ENCODE data around the gene FZD2. TPM values are rescaled to one million over a fixed set of nuclear protein-coding genes. Genes with fewer than 3 reads are reported as not detected.

FZD2 gene
- total and polyA plus RNA-seq, 2 of the 13 experiments (the other 11 are each of a cell fraction or from before 2014, with no cell fraction given) = 0.07 to 0.13 TPM

DNA sequence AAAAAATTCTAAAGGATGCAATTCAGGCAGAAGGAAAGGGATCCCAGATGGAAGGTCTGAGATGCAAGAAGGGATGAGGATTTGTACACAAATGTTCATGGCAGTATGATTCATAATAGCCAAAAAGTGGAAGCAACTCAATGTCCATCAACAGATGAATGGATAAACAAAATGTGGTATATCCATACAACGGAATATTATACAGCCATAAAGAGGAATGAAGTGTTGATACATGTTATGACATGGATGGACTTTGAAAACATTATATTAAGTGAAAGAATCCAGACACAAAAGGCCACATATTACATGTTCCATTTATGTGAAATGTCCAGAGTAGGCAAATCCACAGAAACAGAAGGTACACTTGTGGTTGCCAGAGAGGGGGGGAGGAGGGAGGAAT, 30.2 kb upstream of the FZD2 start (continued):
- TF ChIP-seq, protein P1, sequence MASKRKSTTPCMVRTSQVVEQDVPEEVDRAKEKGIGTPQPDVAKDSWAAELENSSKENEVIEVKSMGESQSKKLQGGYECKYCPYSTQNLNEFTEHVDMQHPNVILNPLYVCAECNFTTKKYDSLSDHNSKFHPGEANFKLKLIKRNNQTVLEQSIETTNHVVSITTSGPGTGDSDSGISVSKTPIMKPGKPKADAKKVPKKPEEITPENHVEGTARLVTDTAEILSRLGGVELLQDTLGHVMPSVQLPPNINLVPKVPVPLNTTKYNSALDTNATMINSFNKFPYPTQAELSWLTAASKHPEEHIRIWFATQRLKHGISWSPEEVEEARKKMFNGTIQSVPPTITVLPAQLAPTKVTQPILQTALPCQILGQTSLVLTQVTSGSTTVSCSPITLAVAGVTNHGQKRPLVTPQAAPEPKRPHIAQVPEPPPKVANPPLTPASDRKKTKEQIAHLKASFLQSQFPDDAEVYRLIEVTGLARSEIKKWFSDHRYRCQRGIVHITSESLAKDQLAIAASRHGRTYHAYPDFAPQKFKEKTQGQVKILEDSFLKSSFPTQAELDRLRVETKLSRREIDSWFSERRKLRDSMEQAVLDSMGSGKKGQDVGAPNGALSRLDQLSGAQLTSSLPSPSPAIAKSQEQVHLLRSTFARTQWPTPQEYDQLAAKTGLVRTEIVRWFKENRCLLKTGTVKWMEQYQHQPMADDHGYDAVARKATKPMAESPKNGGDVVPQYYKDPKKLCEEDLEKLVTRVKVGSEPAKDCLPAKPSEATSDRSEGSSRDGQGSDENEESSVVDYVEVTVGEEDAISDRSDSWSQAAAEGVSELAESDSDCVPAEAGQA (IDR thresholded peaks at IDR 0.05; ENCODE audit: low read depth) = no peak
- TF ChIP-seq, protein P1 (CRISPR knock-in tag; IDR thresholded peaks at IDR 0.05; ENCODE audit: borderline replicate concordance) = no peak
- TF ChIP-seq MAF1 (CRISPR knock-in tag; IDR thresholded peaks at IDR 0.05; ENCODE audit: borderline replicate concordance) = no peak
- TF ChIP-seq, protein P2, sequence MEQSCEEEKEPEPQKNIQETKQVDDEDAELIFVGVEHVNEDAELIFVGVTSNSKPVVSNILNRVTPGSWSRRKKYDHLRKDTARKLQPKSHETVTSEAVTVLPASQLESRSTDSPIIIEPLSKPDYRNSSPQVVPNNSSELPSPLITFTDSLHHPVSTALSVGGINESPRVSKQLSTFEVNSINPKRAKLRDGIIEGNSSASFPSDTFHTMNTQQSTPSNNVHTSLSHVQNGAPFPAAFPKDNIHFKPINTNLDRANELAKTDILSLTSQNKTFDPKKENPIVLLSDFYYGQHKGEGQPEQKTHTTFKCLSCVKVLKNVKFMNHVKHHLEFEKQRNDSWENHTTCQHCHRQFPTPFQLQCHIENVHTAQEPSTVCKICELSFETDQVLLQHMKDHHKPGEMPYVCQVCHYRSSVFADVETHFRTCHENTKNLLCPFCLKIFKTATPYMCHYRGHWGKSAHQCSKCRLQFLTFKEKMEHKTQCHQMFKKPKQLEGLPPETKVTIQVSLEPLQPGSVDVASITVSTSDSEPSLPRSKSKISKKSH (CRISPR knock-in tag; IDR thresholded peaks at IDR 0.05; ENCODE audit: borderline replicate concordance) = no peak

DNA sequence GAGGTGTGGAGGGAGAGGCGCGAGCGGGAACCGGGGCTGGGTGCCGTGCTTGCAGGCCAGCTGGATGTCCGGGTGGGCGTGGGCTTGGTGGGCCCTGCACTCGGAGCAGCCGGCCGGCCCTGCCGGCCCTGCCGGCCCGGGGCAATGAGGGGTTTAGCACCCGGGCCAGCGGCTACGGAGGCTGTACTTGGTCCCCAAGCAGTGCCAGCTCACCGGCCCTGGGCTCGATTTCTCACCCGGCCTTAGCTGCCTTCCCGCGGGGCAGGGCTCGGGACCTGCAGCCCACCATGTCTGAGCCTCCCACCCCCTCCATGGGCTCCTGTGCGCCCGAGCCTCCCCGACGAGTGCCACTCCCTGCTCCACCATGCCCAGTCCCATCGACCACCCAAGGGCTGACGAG, 29.3 kb upstream of the FZD2 start:
- Histone ChIP-seq H3K36me3 (replicated peaks in 1 of 2; ENCODE audit: control insufficient read depth in 1 of 2, insufficient read depth in 2 of 2, low read length in 2 of 2) (no peaks in the 10 kb centered on the region), H2AFZ (ENCODE audit: low read length) (no peak overlapping the region), H3K79me2 (ENCODE audit: insufficient read depth, low read length) (no peaks in the 10 kb centered on the region), H3K9me3 (ENCODE audit: low read length) (peaks cover 5% of the 10 kb centered on the region), H3K4me1 (ENCODE audit: insufficient read depth, low read length) (peaks cover 7% of the 10 kb centered on the region), H4K20me1 (ENCODE audit: insufficient read depth, low read length) (no peaks in the 10 kb centered on the region), H3K27me3 (ENCODE audit: control insufficient read depth in 1 of 2, insufficient read depth in 2 of 2, low read length in 2 of 2) (peaks cover 0 to 12% of the 10 kb centered on the region in 2 experiments; a peak in 2 of 5 replicates), H3K27ac (ENCODE audit: extremely low read length, insufficient read depth, low read length) (no peak overlapping the region), H3K4me2 (ENCODE audit: low read depth, low read length) (no peak overlapping the region), H3K4me3 (replicated peaks in 1 of 3; ENCODE audit: insufficient read depth in 1 of 3, low read depth in 2 of 3, low read length in 3 of 3) (no peak overlapping the region), H3K9ac (ENCODE audit: insufficient read depth, low read depth, low read length) (no peak overlapping the region)
- POLR2A ChIA-PET = no interaction called here
- ATAC-seq (no peak), DNase-seq (ENCODE audit: low spot score) (no peak), FAIRE-seq (no peak)
- CTCF ChIA-PET (ENCODE audit: low intra/inter-chr PET ratio, low total read pairs) = no interaction called here
- in situ Hi-C loops (cut with HindIII; ENCODE audit: extremely low pct_ligation_motif_present, low pct_unique_long_range_greater_than_20kb) = no loop called here
- WGBS (ENCODE audit: low lambda C conversion rate) = 77% methylated on average over 16 of the region's 28 CpGs
- intact Hi-C loops (cut with micrococcal nuclease; ENCODE audit: unreplicated experiment) = loop anchor here (10.0 kb wide), 1 partner anchor 173 kb away; no protein-coding TSS in a partner anchor
- no TSS peak for BruUV-seq (replicated peaks)
- TF ChIP-seq, protein P3, sequence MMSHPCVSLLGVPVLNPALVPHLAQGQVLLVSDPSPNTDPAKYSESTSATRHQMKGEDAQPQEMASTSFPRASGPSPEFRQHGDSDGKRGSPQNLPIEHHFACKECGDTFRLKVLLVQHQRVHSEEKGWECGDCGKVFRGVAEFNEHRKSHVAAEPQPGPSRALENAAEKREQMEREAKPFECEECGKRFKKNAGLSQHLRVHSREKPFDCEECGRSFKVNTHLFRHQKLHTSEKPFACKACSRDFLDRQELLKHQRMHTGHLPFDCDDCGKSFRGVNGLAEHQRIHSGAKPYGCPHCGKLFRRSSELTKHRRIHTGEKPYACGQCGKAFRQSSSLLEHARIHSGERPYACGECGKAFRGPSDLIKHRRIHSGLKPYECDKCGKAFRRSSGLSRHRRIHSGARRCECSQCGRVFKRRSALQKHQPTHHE (CRISPR knock-in tag; IDR thresholded peaks at IDR 0.05; ENCODE audit: borderline replicate concordance) = no peak
- TF ChIP-seq, protein P4, sequence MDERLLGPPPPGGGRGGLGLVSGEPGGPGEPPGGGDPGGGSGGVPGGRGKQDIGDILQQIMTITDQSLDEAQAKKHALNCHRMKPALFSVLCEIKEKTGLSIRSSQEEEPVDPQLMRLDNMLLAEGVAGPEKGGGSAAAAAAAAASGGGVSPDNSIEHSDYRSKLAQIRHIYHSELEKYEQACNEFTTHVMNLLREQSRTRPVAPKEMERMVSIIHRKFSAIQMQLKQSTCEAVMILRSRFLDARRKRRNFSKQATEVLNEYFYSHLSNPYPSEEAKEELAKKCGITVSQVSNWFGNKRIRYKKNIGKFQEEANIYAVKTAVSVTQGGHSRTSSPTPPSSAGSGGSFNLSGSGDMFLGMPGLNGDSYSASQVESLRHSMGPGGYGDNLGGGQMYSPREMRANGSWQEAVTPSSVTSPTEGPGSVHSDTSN (CRISPR knock-in tag; IDR thresholded peaks at IDR 0.05) = no peak
- TF ChIP-seq TBP (CRISPR knock-in tag; IDR thresholded peaks at IDR 0.05) (no peak), SP2 (CRISPR knock-in tag; IDR thresholded peaks at IDR 0.05) (no peak)
- TF ChIP-seq, protein P5, sequence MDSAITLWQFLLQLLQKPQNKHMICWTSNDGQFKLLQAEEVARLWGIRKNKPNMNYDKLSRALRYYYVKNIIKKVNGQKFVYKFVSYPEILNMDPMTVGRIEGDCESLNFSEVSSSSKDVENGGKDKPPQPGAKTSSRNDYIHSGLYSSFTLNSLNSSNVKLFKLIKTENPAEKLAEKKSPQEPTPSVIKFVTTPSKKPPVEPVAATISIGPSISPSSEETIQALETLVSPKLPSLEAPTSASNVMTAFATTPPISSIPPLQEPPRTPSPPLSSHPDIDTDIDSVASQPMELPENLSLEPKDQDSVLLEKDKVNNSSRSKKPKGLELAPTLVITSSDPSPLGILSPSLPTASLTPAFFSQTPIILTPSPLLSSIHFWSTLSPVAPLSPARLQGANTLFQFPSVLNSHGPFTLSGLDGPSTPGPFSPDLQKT (CRISPR knock-in tag; IDR thresholded peaks at IDR 0.05; ENCODE audit: borderline replicate concordance) = no peak
- TF ChIP-seq, protein P6, sequence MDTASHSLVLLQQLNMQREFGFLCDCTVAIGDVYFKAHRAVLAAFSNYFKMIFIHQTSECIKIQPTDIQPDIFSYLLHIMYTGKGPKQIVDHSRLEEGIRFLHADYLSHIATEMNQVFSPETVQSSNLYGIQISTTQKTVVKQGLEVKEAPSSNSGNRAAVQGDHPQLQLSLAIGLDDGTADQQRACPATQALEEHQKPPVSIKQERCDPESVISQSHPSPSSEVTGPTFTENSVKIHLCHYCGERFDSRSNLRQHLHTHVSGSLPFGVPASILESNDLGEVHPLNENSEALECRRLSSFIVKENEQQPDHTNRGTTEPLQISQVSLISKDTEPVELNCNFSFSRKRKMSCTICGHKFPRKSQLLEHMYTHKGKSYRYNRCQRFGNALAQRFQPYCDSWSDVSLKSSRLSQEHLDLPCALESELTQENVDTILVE (CRISPR knock-in tag; IDR thresholded peaks at IDR 0.05) = no peak
